GM12865 (cell line): ENCODE measurements around the gene ARHGEF2.
A peak's percentile ranks its signal among the peaks of the same experiment; 100 is the strongest.

Experiments used
- DNase-seq: peaks from one replicate; pipeline ENCODE4 v3.0.0; 2010; ENCODE audit warnings: low read depth
- H3K4me3 ChIP-seq: 2 replicates; pipeline ENCODE4 v1.5.1; 2011; ENCODE audit warnings: mild to moderate bottlenecking, low read depth, low read length, control low read depth
- CTCF ChIP-seq: IDR thresholded peaks from 2 replicates; pipeline ENCODE4 v1.5.1; 2011; ENCODE audit warnings: low read length, control low read depth, low read depth, inconsistent platforms; ENCODE audit not compliant: insufficient read depth; ENCODE audit errors: missing control alignments

Gene ARHGEF2

GRCh38 chr1:155913969-155914757 is 64.2 kb downstream of the ARHGEF2 start:
- DNase-seq, result no peak
- no peak overlapping the region for H3K4me3 ChIP-seq
- TF ChIP-seq CTCF, result no peak

- TF ChIP-seq CTCF, result no peak
- H3K4me3 ChIP-seq, result no peak overlapping the region; the same call in 1 of the 2 replicates
- DNase-seq, result no peak
Observed at GRCh38 chr1:155912056-155912536, 66.3 kb downstream of the ARHGEF2 start.

GRCh38 chr1:155911156-155912055 is 66.9 kb downstream of the ARHGEF2 start, which contains the start of gene RIT1:
RIT1 (minus strand) TSS chr1:155911349; CDS start chr1:155910761, 588 bp downstream.
- H3K4me3 ChIP-seq, result peak within 1 kb of the TSS; percentile 82
- no peak for TF ChIP-seq CTCF
- peak; percentile 92 for DNase-seq

GRCh38 chr1:155910621-155911121 is 67.7 kb downstream of the ARHGEF2 start:
- peak; percentile 49 for DNase-seq
- H3K4me3 ChIP-seq, result peak overlapping the region; percentile 82
- no peak for TF ChIP-seq CTCF

- TF ChIP-seq CTCF, result no peak
- H3K4me3 ChIP-seq, result peak overlapping the region; percentile 82; the same call in 1 of the 2 replicates
- no peak for DNase-seq
Observed at GRCh38 chr1:155909894-155910293, 68.5 kb downstream of the ARHGEF2 start.

- no peak for DNase-seq
- no peak for TF ChIP-seq CTCF
- H3K4me3 ChIP-seq, result no peak overlapping the region
Observed at GRCh38 chr1:155904261-155904660, 74.1 kb downstream of the ARHGEF2 start.
